PC-9 (cell line): Measurements from ENCODE around the gene MMP12. TPM values are rescaled to one million over a fixed set of nuclear protein-coding genes. Genes with fewer than 3 reads are reported as not detected.
"Not testable (repeated sequence)": the region's sequence is repeated elsewhere in the genome, so short reads cannot be mapped to it uniquely, and the experiment has no call there.

ENCODE experiments used
- BruUV-seq: library from RNA; stranded (reverse); fragments of 400-500 nt; replicated peaks from 2 replicates; lab custom pipeline; 2021; lab: Mats Ljungman, UMichigan
- CTCF ChIA-PET: fragments of 300-600 bp; sonication (Branson Sonifier 250); formaldehyde crosslinking; loops from one replicate; lab custom pipeline; 2022; ENCODE audit warnings: antibody characterized with exemption; lab: Charles Lee
- POLR2A ChIA-PET: fragments of 300-600 bp; sonication (Branson Sonifier 250); formaldehyde crosslinking; loops from one replicate; lab custom pipeline; 2022; ENCODE audit warnings: antibody characterized with exemption; ENCODE audit not compliant: unreplicated experiment; lab: Charles Lee
- DNase-seq, 2 experiments: peaks; one replicate each; pipeline versions ENCODE4 v3.0.0 to v3.0.0-alpha.2; 2015 to 2022; ENCODE audit warnings: mixed read lengths in 1 of 2
- H2AFZ ChIP-seq: fragments of 200-600 bp; sonication (generic); 2 replicates; pipeline ENCODE4 v1.8.1; 2017; ENCODE audit warnings: antibody characterized with exemption
- H3F3A ChIP-seq: fragments of 200-600 bp; sonication (generic); 2 replicates; pipeline ENCODE4 v1.8.1; 2017; ENCODE audit warnings: antibody characterized with exemption, mild to moderate bottlenecking, low read depth; ENCODE audit not compliant: insufficient read depth
- H3K27ac ChIP-seq: fragments of 200-600 bp; sonication (generic); 2 replicates; pipeline ENCODE4 v1.6.1; 2016; ENCODE audit warnings: mixed run types
- H3K27me3 ChIP-seq: fragments of 200-600 bp; sonication (generic); 2 replicates; pipeline ENCODE4 v1.6.1; 2016; ENCODE audit warnings: low read depth, mixed run types; ENCODE audit not compliant: insufficient read depth
- H3K36me3 ChIP-seq: fragments of 200-600 bp; sonication (generic); 2 replicates; pipeline ENCODE4 v1.6.1; 2016; ENCODE audit warnings: low read depth, mixed run types
- H3K4me1 ChIP-seq: fragments of 200-600 bp; sonication (generic); replicated peaks from 2 replicates; pipeline ENCODE4 v1.6.1; 2016; ENCODE audit warnings: mixed run types; ENCODE audit not compliant: insufficient read depth
- H3K4me2 ChIP-seq: fragments of 200-600 bp; sonication (generic); 2 replicates; pipeline ENCODE4 v1.6.1; 2017; ENCODE audit warnings: mixed run types
- H3K4me3 ChIP-seq: fragments of 200-600 bp; sonication (generic); 2 replicates; pipeline ENCODE4 v1.6.1; 2016; ENCODE audit warnings: mixed run types
- H3K79me2 ChIP-seq: fragments of 200-600 bp; sonication (generic); 2 replicates; pipeline ENCODE4 v1.6.1; 2017; ENCODE audit warnings: low read depth, mixed run types
- H3K9me2 ChIP-seq: fragments of 200-600 bp; sonication (generic); 2 replicates; pipeline ENCODE4 v1.8.1; 2017; ENCODE audit warnings: mild to moderate bottlenecking; ENCODE audit not compliant: insufficient read depth
- H3K9me3 ChIP-seq: fragments of 200-600 bp; sonication (generic); 2 replicates; pipeline ENCODE4 v1.8.1; 2016; ENCODE audit warnings: low read depth; ENCODE audit not compliant: insufficient read depth
- H4K20me1 ChIP-seq: fragments of 200-600 bp; sonication (generic); 2 replicates; pipeline ENCODE4 v1.8.1; 2017; ENCODE audit not compliant: insufficient read depth
- CTCF ChIP-seq: fragments of 200-600 bp; sonication (generic); conservative IDR thresholded peaks from 2 replicates; pipeline ENCODE4 v1.6.1; 2017; ENCODE audit warnings: mixed run types, antibody characterized with exemption, mild to moderate bottlenecking, moderate library complexity
- EZH2 ChIP-seq: fragments of 200-600 bp; sonication (generic); IDR thresholded peaks from 2 replicates; pipeline ENCODE4 v1.8.0; 2017; ENCODE audit warnings: antibody characterized with exemption, low read depth
- intact Hi-C: fragments of 100-400 bp; cut with micrococcal nuclease; formaldehyde crosslinking; loops from one replicate; pipeline ENCODE4 v1.10.0; 2022; ENCODE audit not compliant: unreplicated experiment
- total RNA-seq: library from RNA; stranded (reverse); gene quantifications from 2 replicates; pipeline ENCODE4 v1.2.3, GENCODE V29; 2021

MMP12 gene
- total RNA-seq, 1 experiment from 2014 or later = not detected

- Histone ChIP-seq H3K4me2 (no peak overlapping the region), H4K20me1 (no peaks in the 10 kb centered on the region), H3K9me3 (no peaks in the 10 kb centered on the region), H3K27ac (no peak overlapping the region), H3K36me3 (no peaks in the 10 kb centered on the region), H3K79me2 (no peaks in the 10 kb centered on the region), H3K9me2 (no peaks in the 10 kb centered on the region), H3K27me3 (no peaks in the 10 kb centered on the region), H3K4me3 (no peak overlapping the region), H3K4me1 (no peaks in the 10 kb centered on the region), H3F3A (0 out of 2 replicates have a peak, but pooled peaks cover 5% of the 10 kb centered on the region), H2AFZ (no peak overlapping the region)
- POLR2A ChIA-PET = no interaction called here
- TF ChIP-seq CTCF = no peak
- TF ChIP-seq EZH2 = no peak
- CTCF ChIA-PET = no interaction called here
- no TSS peak for BruUV-seq
- no peak for DNase-seq
- intact Hi-C loops = no loop called here
Observed at GRCh38 chr11:102878595-102878994, 3.8 kb upstream of the MMP12 start.

GRCh38 chr11:102869354-102869964 lies 5.3 kb downstream of the MMP12 start:
- Histone ChIP-seq H3K27ac (peak overlapping the region; percentile 60), H3K4me1 (peaks cover 29% of the 10 kb centered on the region), H3K4me2 (peak overlapping the region; percentile 9; the same call in 1 of the 2 replicates), H3F3A (peaks cover 12% of the 10 kb centered on the region)
- DNase-seq = peak; percentile 3 to 77
- intact Hi-C loops, H3K4me3 ChIP-seq, H2AFZ ChIP-seq, H3K79me2 ChIP-seq, POLR2A ChIA-PET, H3K9me3 ChIP-seq, H3K36me3 ChIP-seq, H3K27me3 ChIP-seq, BruUV-seq, H4K20me1 ChIP-seq, CTCF ChIA-PET, H3K9me2 ChIP-seq: not testable (repeated sequence)

- ChIA-PET CTCF (no interaction called here), POLR2A (no interaction called here)
- peaks cover 12% of the 10 kb centered on the region for H3F3A ChIP-seq
- no peaks in the 10 kb centered on the region for H3K36me3 ChIP-seq
- no peaks in the 10 kb centered on the region for H3K79me2 ChIP-seq
- H3K9me3 ChIP-seq = no peaks in the 10 kb centered on the region
- no TSS peak for BruUV-seq
- TF ChIP-seq EZH2 (no peak), CTCF (no peak)
- intact Hi-C loops = no loop called here
- H3K4me1 ChIP-seq = peaks cover 29% of the 10 kb centered on the region
- H2AFZ ChIP-seq = no peak overlapping the region
- H3K27ac ChIP-seq = peak overlapping the region; percentile 60
- no peak overlapping the region for H3K4me3 ChIP-seq
- H3K9me2 ChIP-seq = no peaks in the 10 kb centered on the region
- H3K27me3 ChIP-seq = no peaks in the 10 kb centered on the region
- no peak overlapping the region for H3K4me2 ChIP-seq
- peak in 1 of 2 experiments; percentile 75 for DNase-seq
- no peaks in the 10 kb centered on the region for H4K20me1 ChIP-seq
Observed at GRCh38 chr11:102868339-102868738, 6.4 kb downstream of the MMP12 start.

- Histone ChIP-seq H4K20me1 (no peaks in the 10 kb centered on the region), H3K4me2 (no peak overlapping the region), H3K9me3 (no peaks in the 10 kb centered on the region), H3K36me3 (no peaks in the 10 kb centered on the region), H3K79me2 (no peaks in the 10 kb centered on the region), H3K4me3 (no peak overlapping the region), H2AFZ (no peak overlapping the region), H3F3A (peaks cover 11% of the 10 kb centered on the region), H3K27me3 (no peaks in the 10 kb centered on the region), H3K27ac (no peak overlapping the region), H3K9me2 (no peaks in the 10 kb centered on the region), H3K4me1 (peaks cover 20% of the 10 kb centered on the region)
- ChIA-PET POLR2A (no interaction called here), CTCF (no interaction called here)
- intact Hi-C loops = no loop called here
- DNase-seq = no peak
- TF ChIP-seq CTCF (no peak), EZH2 (no peak)
- BruUV-seq = no TSS peak
Observed at GRCh38 chr11:102864724-102865123, 10.1 kb downstream of the MMP12 start.
